Activated CD8-positive, alpha-beta memory T cell treated with anti-CD3 and anti-CD28 coated beads, Interleukin-2, amount 10 ng/mL, durations not matched to agents 7 days and 5 days (primary cell): ENCODE measurements around the gene LUZP1. TPM values are rescaled to one million over a fixed set of nuclear protein-coding genes. Genes with fewer than 3 reads are reported as not detected.

Experiments used
- ATAC-seq: fragments of 150-1000 bp; cut with Tn5 transposase; one replicate; pipeline ENCODE4 v1.10.0; 2021; ENCODE audit warnings: moderate library complexity
- CTCF ChIA-PET: fragments of 350-600 bp; sonication (Branson Sonifier 250); formaldehyde crosslinking; loops from one replicate; lab custom pipeline; 2021; ENCODE audit warnings: antibody characterized with exemption; lab: Charles Lee
- DNase-seq: peaks from one replicate; pipeline ENCODE4 v3.0.0-alpha.2; 2020
- H3K27ac Mint-ChIP-seq: one replicate; pipeline ENCODE4 v1.8.0; 2021; ENCODE audit warnings: mild to moderate bottlenecking, mixed read lengths
- H3K27me3 Mint-ChIP-seq: one replicate; pipeline ENCODE4 v1.8.0; 2021; ENCODE audit warnings: mixed read lengths
- H3K36me3 Mint-ChIP-seq: one replicate; pipeline ENCODE4 v1.8.0; 2021; ENCODE audit warnings: mild to moderate bottlenecking, mixed read lengths
- H3K4me1 Mint-ChIP-seq: one replicate; pipeline ENCODE4 v1.8.0; 2021; ENCODE audit warnings: mixed read lengths
- H3K4me3 Mint-ChIP-seq: one replicate; pipeline ENCODE4 v1.8.0; 2021; ENCODE audit warnings: mild to moderate bottlenecking, moderate library complexity, mixed read lengths
- H3K9me3 Mint-ChIP-seq: one replicate; pipeline ENCODE4 v1.8.0; 2022; ENCODE audit warnings: low read depth, mixed read lengths
- total RNA-seq, 2 experiments: library from RNA; stranded (reverse); gene quantifications; one replicate each; pipeline ENCODE4 v1.2.3, GENCODE V29; 2021

Gene LUZP1
- total RNA-seq, 2 experiments from 2014 or later: 19.5 to 20.4 TPM

DNA sequence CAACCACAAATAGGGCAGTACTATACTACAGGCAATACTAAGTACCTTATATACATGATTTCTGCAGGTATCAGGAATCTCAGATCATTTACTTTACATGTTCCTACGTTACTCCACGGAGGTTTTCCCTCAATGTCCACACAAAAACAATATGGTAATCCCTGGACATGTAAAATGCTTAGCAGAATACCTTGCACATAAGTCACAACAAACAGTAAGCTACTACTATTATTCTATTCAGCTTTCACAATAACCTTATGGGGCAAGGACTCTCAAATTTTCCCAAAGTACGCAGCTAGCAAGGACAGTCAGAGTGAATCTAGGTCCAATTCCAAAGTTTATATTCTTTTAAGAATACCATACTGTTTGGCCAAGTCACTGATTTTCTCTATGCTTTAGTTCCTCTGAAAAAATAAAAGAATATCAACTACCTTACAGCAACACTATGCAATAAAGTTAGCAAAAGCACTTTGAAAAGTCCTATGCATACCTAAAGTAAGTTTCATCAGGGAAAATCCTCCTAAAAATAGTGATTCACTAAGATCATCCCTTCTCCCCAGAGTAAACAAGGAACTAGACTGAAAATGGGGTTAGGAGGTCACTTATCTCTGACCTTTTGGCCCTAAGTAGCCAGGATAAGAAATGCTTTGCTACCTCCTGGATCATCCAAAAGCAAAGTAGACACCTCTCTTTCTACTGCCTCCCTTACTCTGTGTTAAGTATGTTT lies 67.4 kb downstream of the LUZP1 start:
- H3K36me3 Mint-ChIP-seq: peaks cover 8% of the 10 kb centered on the region
- H3K9me3 Mint-ChIP-seq: no peaks in the 10 kb centered on the region
- no peak for DNase-seq
- no peak overlapping the region for H3K4me3 Mint-ChIP-seq
- H3K27ac Mint-ChIP-seq: no peak overlapping the region
- ATAC-seq: no peak
- no peaks in the 10 kb centered on the region for H3K27me3 Mint-ChIP-seq
- CTCF ChIA-PET: interaction anchor here (0.9 to 12.9 kb wide), 7 partner anchors 9 to 79 kb away, joined by 3 to 515 read pairs (median 18); no protein-coding TSS in a partner anchor
- peaks cover 48% of the 10 kb centered on the region for H3K4me1 Mint-ChIP-seq

DNA sequence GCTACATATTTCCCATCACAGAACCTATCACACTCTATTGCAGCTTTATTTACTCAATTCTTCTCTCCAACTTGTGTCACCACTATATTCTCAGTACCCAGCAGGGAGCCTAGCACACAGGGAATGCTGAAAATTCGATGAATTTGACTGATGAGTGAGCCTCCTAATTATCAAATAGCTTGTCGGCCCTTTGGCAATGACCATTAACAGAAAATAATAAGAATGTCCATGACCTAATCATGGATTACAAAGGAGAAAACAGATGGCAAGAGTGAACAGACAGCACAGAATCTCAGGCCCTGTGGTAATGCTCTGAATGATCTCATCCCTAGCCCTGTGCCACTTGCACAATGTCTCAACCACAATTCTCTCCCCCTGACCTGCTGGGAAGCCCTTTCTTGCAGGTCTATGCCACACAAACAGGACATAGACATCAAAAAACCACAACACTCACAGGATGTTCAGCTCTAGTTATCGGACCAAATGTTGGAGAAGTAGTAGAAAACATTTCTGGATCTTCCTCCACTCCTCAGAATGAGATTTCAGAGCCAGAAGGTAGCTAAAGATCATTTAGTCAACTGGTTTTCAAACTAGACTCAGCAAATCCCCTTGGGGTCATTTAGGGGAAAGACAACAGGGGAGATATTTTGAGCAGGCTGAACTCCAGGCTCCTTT lies 68.4 kb downstream of the LUZP1 start:
- Mint-ChIP-seq H3K36me3 (peaks cover 8% of the 10 kb centered on the region), H3K27me3 (no peaks in the 10 kb centered on the region), H3K4me3 (no peak overlapping the region), H3K9me3 (no peaks in the 10 kb centered on the region), H3K4me1 (peaks cover 48% of the 10 kb centered on the region), H3K27ac (peak overlapping the region; percentile 58)
- ATAC-seq (peak; percentile 68), DNase-seq (peak; percentile 83)
- CTCF ChIA-PET: interaction anchor here (0.6 to 12.9 kb wide), 16 partner anchors 10 to 440 kb away, joined by 3 to 515 read pairs (median 7); partner anchors contain the start of gene LUZP1

DNA sequence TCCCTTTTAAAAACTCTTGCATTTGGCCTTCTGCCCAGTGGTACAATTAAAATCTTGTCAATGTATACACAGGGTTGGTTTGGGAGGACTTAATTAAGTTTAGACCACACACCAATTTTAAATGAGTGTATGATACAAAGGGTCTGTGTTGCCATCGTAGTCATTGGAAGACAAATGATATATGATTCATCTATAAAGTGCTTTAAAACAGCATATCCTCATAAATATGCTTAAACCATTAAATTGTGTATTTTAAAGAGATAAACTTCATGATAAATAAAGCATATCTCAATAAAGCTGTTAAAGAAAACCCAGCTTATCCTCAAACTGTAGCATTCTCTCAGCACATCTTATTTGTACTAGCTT lies 69.5 kb downstream of the LUZP1 start:
- H3K27me3 Mint-ChIP-seq: no peaks in the 10 kb centered on the region
- ATAC-seq (no peak), DNase-seq (no peak)
- no peak overlapping the region for H3K27ac Mint-ChIP-seq
- peaks cover 45% of the 10 kb centered on the region for H3K4me1 Mint-ChIP-seq
- H3K4me3 Mint-ChIP-seq: no peak overlapping the region
- peaks cover 5% of the 10 kb centered on the region for H3K36me3 Mint-ChIP-seq
- H3K9me3 Mint-ChIP-seq: no peaks in the 10 kb centered on the region
- CTCF ChIA-PET: interaction anchor here (0.5 to 12.9 kb wide), 23 partner anchors 11 to 1408 kb away, joined by 3 to 515 read pairs (median 6); partner anchors contain the start of gene LUZP1

DNA sequence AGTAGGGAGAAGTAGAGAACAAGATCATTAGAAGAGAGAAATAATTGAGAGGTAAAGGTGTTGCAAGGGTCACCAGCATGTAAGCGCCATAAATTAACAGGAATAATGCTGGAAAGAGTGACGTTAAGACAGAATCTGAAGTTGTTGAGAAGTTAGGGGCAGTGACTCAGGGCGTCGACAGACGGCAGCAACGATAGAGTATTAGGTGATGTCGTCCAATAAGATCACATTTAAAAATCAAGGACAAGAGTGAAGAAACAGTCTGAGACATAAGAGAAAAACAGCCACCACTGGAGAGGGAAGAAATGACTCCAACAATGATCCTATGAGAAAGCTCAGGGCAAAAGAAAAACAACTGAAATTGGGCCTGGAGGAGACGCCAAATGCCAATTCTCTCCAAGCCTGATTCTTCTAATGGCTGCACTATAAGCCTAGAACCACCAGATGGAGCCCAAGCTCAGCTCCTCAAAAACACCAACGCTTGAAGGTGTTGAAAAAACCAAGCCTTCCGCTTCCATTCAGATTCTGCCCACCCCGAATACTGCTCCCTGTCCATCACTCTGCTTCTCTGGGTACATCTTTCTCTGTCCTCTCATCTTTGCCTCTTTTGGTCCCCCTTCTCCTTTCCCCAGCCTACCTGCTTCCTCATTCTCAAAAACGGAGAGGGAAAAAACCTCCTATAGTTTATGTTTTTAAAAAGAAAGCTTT lies 70.0 kb downstream of the LUZP1 start:
- H3K4me1 Mint-ChIP-seq: peaks cover 45% of the 10 kb centered on the region
- DNase-seq (peak; percentile 75), ATAC-seq (peak; percentile 46)
- H3K9me3 Mint-ChIP-seq: no peaks in the 10 kb centered on the region
- H3K4me3 Mint-ChIP-seq: no peak overlapping the region
- CTCF ChIA-PET: interaction anchor here (0.5 to 12.9 kb wide), 23 partner anchors 11 to 1408 kb away, joined by 3 to 515 read pairs (median 6); partner anchors contain the start of gene LUZP1
- peaks cover 7% of the 10 kb centered on the region for H3K36me3 Mint-ChIP-seq
- no peak overlapping the region for H3K27ac Mint-ChIP-seq
- H3K27me3 Mint-ChIP-seq: no peaks in the 10 kb centered on the region

DNA sequence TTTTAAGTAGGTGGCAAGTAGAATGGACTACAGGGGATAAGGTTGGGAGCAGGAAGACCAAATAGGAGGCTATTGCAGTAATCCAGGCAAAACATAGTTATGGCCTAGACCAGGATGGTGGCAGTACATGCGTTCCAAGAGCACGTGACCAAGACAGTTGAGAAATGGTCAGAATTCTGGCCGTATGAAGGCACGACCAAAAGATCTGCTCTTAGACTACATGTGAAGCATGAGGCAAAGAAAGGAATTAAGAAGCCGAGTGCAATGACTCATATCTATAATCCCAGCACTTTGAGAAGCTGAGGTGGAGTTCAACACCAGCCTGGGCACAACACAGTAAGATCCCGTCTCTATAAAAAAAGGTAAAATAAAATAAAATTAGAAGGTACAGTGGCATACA lies 71.3 kb downstream of the LUZP1 start:
- CTCF ChIA-PET: interaction anchor here (0.9 to 12.9 kb wide), 2 partner anchors 70 to 83 kb away, joined by 3 to 515 read pairs; no protein-coding TSS in a partner anchor
- no peaks in the 10 kb centered on the region for H3K9me3 Mint-ChIP-seq
- H3K4me3 Mint-ChIP-seq: no peak overlapping the region
- DNase-seq: no peak
- H3K27ac Mint-ChIP-seq: no peak overlapping the region
- H3K27me3 Mint-ChIP-seq: no peaks in the 10 kb centered on the region
- H3K4me1 Mint-ChIP-seq: peaks cover 34% of the 10 kb centered on the region
- peaks cover 5% of the 10 kb centered on the region for H3K36me3 Mint-ChIP-seq
- no peak for ATAC-seq

DNA sequence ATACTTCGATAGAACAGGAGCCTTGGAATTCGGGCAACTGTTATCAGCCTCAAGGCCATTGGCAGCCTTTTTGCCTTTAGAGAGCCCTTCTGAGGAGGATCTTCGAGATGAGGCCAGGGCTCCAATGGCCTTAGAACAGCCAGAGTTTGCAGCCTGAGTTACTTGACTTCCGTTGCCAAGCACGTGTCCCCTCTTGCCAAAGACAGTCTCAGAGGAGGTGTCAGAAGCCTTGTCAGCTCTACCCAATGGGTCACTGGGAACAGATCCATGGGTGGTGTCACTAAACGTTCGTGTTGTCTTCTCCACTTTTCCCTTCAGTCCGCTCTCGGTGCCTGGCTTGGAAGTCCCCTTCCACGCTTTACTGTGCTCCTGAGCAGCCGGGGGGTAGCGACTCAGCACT lies 76.2 kb downstream of the LUZP1 start:
- Mint-ChIP-seq H3K9me3 (no peaks in the 10 kb centered on the region), H3K27me3 (no peaks in the 10 kb centered on the region), H3K4me3 (no peak overlapping the region), H3K36me3 (peaks cover 3% of the 10 kb centered on the region), H3K27ac (no peak overlapping the region), H3K4me1 (no peaks in the 10 kb centered on the region)
- ATAC-seq: no peak
- no peak for DNase-seq
- CTCF ChIA-PET: interaction anchor here (12.9 kb wide), 1 partner anchor 88 kb away, joined by 515 read pairs; no protein-coding TSS in a partner anchor

DNA sequence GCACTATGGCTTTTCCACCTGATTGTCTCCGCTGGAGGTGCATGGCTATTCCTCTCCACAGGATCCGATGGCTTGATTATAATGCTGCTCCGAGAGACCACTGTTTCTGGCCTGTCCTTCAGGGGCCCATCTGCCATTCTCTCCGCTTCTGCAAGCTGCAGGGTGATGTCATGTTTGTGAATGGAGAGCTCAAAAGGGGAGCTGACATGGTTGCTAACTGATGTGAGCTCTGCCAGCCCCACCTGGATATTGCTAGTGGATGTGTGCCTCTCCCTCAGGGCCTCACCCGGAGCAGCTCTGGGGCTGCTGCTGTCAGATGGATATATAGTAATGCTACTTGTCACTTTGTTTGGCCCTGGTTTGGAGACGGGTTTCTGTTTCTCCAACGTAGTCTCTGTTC lies 77.1 kb downstream of the LUZP1 start:
- no peak for ATAC-seq
- Mint-ChIP-seq H3K4me1 (no peaks in the 10 kb centered on the region), H3K4me3 (no peak overlapping the region), H3K36me3 (peaks cover 8% of the 10 kb centered on the region), H3K27ac (no peak overlapping the region), H3K9me3 (no peaks in the 10 kb centered on the region), H3K27me3 (no peaks in the 10 kb centered on the region)
- no peak for DNase-seq
- CTCF ChIA-PET: interaction anchor here (12.9 kb wide), 1 partner anchor 89 kb away, joined by 515 read pairs; no protein-coding TSS in a partner anchor

DNA sequence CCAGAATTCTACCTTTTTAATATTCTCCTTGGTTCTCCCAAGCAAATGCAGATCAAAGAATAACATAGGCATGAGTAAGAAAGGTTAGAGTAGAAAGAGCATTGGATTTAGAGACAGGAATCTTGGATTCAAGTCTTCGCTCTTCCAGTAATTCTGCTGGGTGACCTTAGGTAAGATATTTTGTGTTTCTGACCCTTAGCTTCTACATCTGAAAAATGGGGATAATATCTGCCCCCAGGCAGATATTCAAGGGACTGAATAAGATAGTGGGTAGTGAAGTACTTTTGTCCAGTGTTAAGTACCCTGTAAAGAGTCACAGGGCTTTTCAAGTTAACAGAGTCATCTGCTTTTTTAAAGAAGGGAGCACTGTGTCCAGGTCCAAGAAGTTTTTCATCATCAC lies 78.6 kb downstream of the LUZP1 start:
- Mint-ChIP-seq H3K4me1 (no peaks in the 10 kb centered on the region), H3K36me3 (peaks cover 8% of the 10 kb centered on the region), H3K27ac (peak overlapping the region; percentile 26), H3K27me3 (no peaks in the 10 kb centered on the region), H3K4me3 (no peak overlapping the region), H3K9me3 (no peaks in the 10 kb centered on the region)
- ATAC-seq (no peak), DNase-seq (no peak)
- CTCF ChIA-PET: interaction anchor here (6.5 kb wide), 1 partner anchor 94 kb away, joined by 39 read pairs; no protein-coding TSS in a partner anchor

DNA sequence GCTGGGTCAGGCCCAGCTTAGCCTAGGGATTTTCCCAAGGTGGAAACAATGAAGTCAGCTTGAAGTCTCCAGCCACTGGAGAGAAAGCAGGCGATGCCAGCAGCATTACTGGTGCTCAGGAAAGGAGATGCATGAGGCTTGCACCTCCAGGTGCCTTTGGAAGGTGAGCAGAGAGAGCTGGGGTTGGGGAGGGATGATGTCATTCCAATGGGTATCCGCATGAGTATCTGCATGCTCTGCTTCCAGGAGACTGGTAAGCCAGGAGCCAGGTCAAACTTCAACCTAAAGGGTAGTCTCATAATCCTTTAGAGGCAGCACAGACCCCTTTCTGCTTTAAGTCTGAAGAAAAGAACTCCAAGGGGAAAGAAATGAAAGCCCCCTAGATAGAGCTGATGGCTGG lies 80.6 kb downstream of the LUZP1 start:
- Mint-ChIP-seq H3K4me1 (no peaks in the 10 kb centered on the region), H3K9me3 (no peaks in the 10 kb centered on the region), H3K27ac (no peak overlapping the region), H3K27me3 (no peaks in the 10 kb centered on the region), H3K36me3 (peaks cover 8% of the 10 kb centered on the region), H3K4me3 (no peak overlapping the region)
- DNase-seq: no peak
- no peak for ATAC-seq
- CTCF ChIA-PET: interaction anchor here (1.4 to 6.5 kb wide), 3 partner anchors 11 to 96 kb away, joined by 4 to 39 read pairs (median 6); no protein-coding TSS in a partner anchor

DNA sequence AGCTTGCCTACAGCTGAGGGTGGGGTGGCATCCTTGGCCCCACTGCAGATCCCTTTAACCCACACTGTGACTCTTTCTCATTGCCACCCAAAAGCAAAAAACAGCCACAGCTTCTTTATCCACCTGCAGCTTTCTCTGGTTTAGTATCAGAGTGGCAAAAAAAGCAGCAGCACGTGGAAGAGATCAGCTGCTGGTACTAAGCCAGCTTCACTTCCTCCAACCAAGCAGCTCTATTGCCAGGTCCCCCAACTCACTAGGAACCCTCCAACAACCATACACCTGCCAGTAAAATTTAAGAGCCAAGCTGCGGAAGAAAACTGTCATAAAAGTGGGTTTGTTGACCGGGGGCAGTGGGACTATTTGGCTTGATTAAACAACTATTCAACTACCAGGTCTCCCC lies 83.0 kb downstream of the LUZP1 start:
- H3K9me3 Mint-ChIP-seq: no peaks in the 10 kb centered on the region
- H3K27ac Mint-ChIP-seq: no peak overlapping the region
- H3K4me3 Mint-ChIP-seq: no peak overlapping the region
- peaks cover 20% of the 10 kb centered on the region for H3K36me3 Mint-ChIP-seq
- CTCF ChIA-PET: interaction anchor here (6.5 kb wide), 1 partner anchor 99 kb away, joined by 39 read pairs; no protein-coding TSS in a partner anchor
- DNase-seq: no peak
- H3K27me3 Mint-ChIP-seq: no peaks in the 10 kb centered on the region
- ATAC-seq: no peak
- H3K4me1 Mint-ChIP-seq: no peaks in the 10 kb centered on the region

DNA sequence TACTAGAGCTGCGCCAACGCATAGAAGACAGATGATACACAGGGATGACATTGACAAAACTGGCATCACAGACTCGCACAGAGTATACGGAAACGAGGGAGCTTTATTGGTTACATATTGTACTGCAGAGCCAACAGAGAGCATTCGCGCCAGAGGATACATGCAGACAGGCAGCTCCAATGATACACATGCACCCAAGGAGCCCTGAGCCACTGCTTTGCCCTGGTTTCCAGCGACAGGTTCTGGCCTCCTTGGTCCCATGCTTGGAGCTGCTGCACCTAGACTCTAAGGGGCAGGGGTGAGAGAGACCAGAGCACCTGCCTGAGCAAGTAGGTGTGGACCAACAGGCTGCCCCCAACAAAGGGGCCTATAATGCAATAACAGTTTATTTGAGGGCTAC lies 83.8 kb downstream of the LUZP1 start:
- no peak for ATAC-seq
- DNase-seq: no peak
- no peaks in the 10 kb centered on the region for H3K9me3 Mint-ChIP-seq
- peaks cover 28% of the 10 kb centered on the region for H3K36me3 Mint-ChIP-seq
- H3K27me3 Mint-ChIP-seq: no peaks in the 10 kb centered on the region
- no peak overlapping the region for H3K27ac Mint-ChIP-seq
- H3K4me3 Mint-ChIP-seq: no peak overlapping the region
- H3K4me1 Mint-ChIP-seq: no peaks in the 10 kb centered on the region
- CTCF ChIA-PET: interaction anchor here (6.5 kb wide), 1 partner anchor 100 kb away, joined by 39 read pairs; no protein-coding TSS in a partner anchor

DNA sequence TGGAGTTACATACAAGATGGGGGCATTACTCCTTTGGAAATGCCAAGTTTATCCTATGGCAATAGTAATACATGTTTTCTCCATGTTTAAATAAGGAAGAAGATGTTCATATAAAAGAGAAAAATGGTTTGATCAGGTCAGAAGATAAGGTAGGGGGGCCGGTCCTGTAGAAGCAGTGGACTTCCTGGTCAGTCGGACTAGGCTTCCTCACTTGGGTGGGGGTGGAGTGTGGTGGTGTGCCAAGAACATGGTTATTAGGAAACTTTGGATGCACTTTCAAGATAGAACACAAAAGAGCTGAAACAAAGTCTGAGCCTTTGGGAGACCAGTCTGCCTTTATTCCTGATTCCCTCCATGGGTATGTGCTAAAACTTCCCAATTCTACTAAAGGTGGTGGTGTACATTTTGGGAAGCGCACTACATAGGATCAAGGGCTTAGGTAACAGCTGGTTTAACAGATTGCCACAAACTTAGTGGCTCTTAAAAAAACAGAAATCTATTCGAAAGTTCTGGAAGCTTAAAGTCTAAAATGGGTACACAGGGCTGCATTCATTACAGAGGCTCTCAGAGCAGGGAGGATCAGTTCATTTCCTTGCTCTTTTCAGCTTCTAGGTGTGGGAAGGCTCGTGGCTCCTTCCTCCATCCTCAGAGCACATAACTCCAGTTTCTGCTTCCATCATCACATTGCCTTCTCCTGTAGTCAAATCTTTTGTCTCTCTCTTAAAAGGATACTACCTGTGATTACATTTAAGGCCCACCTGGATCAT lies 84.8 kb downstream of the LUZP1 start:
- Mint-ChIP-seq H3K9me3 (no peaks in the 10 kb centered on the region), H3K4me3 (no peak overlapping the region), H3K27me3 (no peaks in the 10 kb centered on the region), H3K4me1 (no peaks in the 10 kb centered on the region), H3K36me3 (peaks cover 34% of the 10 kb centered on the region), H3K27ac (no peak overlapping the region)
- CTCF ChIA-PET: interaction anchor here (1.4 kb wide), 1 partner anchor 101 kb away, joined by 3 read pairs; no protein-coding TSS in a partner anchor
- no peak for ATAC-seq
- DNase-seq: no peak
